ENCODE measurements around the gene TEX19.
A peak's percentile ranks its signal among the peaks of the same experiment; 100 is the strongest.

TEX19 gene

GRCh38 chr17:82392209-82392920, 33.3 kb downstream of the TEX19 start:
- TF ChIP-seq CTCF (IDR thresholded peaks at IDR 0.05; ENCODE audit: low read length, missing control alignments): no peak

GRCh38 chr17:82392941-82393340, 33.9 kb downstream of the TEX19 start:
- DNase-seq (ENCODE audit: low read depth): no peak
- TF ChIP-seq CTCF (IDR thresholded peaks at IDR 0.05; ENCODE audit: low read length, missing control alignments): no peak

More at GRCh38 chr17:82392209-82392920, 33.3 kb downstream of the TEX19 start:
- no peak overlapping the region for H3K4me3 ChIP-seq (replicated peaks; ENCODE audit: low read depth, low read length)
- no peak for DNase-seq (ENCODE audit: low read depth)

GRCh38 chr17:82394278-82394677, 35.2 kb downstream of the TEX19 start:
- DNase-seq (ENCODE audit: low read depth): no peak
- TF ChIP-seq CTCF (IDR thresholded peaks at IDR 0.05; ENCODE audit: low read length, missing control alignments): no peak
- no peak overlapping the region for H3K4me3 ChIP-seq (replicated peaks; ENCODE audit: low read depth, low read length)

More at GRCh38 chr17:82392941-82393340, 33.9 kb downstream of the TEX19 start:
- H3K4me3 ChIP-seq (replicated peaks; ENCODE audit: low read depth, low read length): no peak overlapping the region

- no peak for TF ChIP-seq CTCF (IDR thresholded peaks at IDR 0.05; ENCODE audit: low read length, missing control alignments)
- peak; percentile 76 for DNase-seq (ENCODE audit: low read depth)
- no peak overlapping the region for H3K4me3 ChIP-seq (replicated peaks; ENCODE audit: low read depth, low read length)
Measured at GRCh38 chr17:82396601-82397435, 37.8 kb downstream of the TEX19 start.

GRCh38 chr17:82397449-82398335, 38.6 kb downstream of the TEX19 start:
- no peak for DNase-seq (ENCODE audit: low read depth)
- no peak for TF ChIP-seq CTCF (IDR thresholded peaks at IDR 0.05; ENCODE audit: low read length, missing control alignments)
- H3K4me3 ChIP-seq (replicated peaks; ENCODE audit: low read depth, low read length): no peak overlapping the region

GRCh38 chr17:82399041-82399441, 40.0 kb downstream of the TEX19 start:
- peak; percentile 21 for DNase-seq (ENCODE audit: low read depth)
- TF ChIP-seq CTCF (IDR thresholded peaks at IDR 0.05; ENCODE audit: low read length, missing control alignments): no peak
- H3K4me3 ChIP-seq (replicated peaks; ENCODE audit: low read depth, low read length): no peak overlapping the region
